Breast epithelium (tissue), 4 donors: ENCODE data around the gene DCX. TPM values are rescaled to one million over a fixed set of nuclear protein-coding genes. Genes with fewer than 3 reads are reported as not detected.

Source experiments
- DNase-seq, 2 donors: peaks; one replicate each; pipeline ENCODE4 v3.0.0-alpha.2; 2019; ENCODE audit warnings: low spot score in 2 of 2
- H3K27ac ChIP-seq, 2 donors: fragments of 200-600 bp; sonication (generic) in 1 of 2; one replicate each; pipeline ENCODE4 v1.5.1; 2016 to 2019; ENCODE audit warnings: mild to moderate bottlenecking in 1 of 2
- H3K27me3 ChIP-seq, 2 donors: fragments of 200-600 bp; sonication (generic) in 1 of 2; one replicate each; pipeline versions ENCODE4 v1.5.1 to v1.6.0; 2017 to 2019; ENCODE audit warnings: control low read depth in 1 of 2, mild to moderate bottlenecking in 1 of 2
- H3K36me3 ChIP-seq: fragments of 200-600 bp; one replicate; pipeline ENCODE4 v1.5.1; 2019
- H3K4me1 ChIP-seq, 2 donors: fragments of 200-600 bp; sonication (generic); one replicate each; pipeline ENCODE4 v1.5.1; 2016 to 2019; ENCODE audit warnings: control low read depth in 1 of 2
- H3K4me3 ChIP-seq, 3 donors: fragments of 200-600 bp; sonication (generic); 1 replicate in 2 of 3; 2 replicates in 1 of 3; pipeline ENCODE4 v1.5.1; 2016 to 2019; ENCODE audit warnings: mild to moderate bottlenecking in 3 of 3, moderate library complexity in 2 of 3
- H3K9me3 ChIP-seq, 2 donors: fragments of 200-600 bp; sonication (generic) in 1 of 2; one replicate each; pipeline ENCODE4 v1.5.1; 2016 to 2019; ENCODE audit warnings: control low read depth in 1 of 2
- CTCF ChIP-seq, 3 donors: fragments of 450-650 bp; IDR thresholded peaks; one replicate each; pipeline ENCODE4 v1.5.1; 2016 to 2017; ENCODE audit warnings: antibody characterized with exemption in 3 of 3, mild to moderate bottlenecking in 3 of 3, moderate library complexity in 3 of 3
- POLR2A ChIP-seq: fragments of 450-650 bp; IDR thresholded peaks from one replicate; pipeline ENCODE4 v1.6.1; 2016; ENCODE audit warnings: antibody characterized with exemption, mild to moderate bottlenecking, moderate library complexity
- POLR2AphosphoS5 ChIP-seq, 3 donors: sonication (generic); formaldehyde crosslinking; IDR thresholded peaks; one replicate each; pipeline ENCODE4 v1.6.1; 2017; ENCODE audit warnings: antibody characterized with exemption in 3 of 3
- intact Hi-C: fragments of 100-400 bp; cut with DNase I; formaldehyde crosslinking; loops from one replicate; pipeline ENCODE4 v1.15.1; 2023; ENCODE audit warnings: low total_unique reads
- total RNA-seq, 3 donors: library from RNA; depleted of rRNA; stranded (reverse); fragments of >200 nt; gene quantifications; one replicate each; pipeline ENCODE4 v1.1.0, GENCODE V29; 2016

Gene DCX
- total RNA-seq, 3 donors from 2014 or later: 0.33 to 0.44 TPM; not detected in 1

GRCh38 chrX:111394569-111394968 lies 17.4 kb downstream of the DCX start:
- intact Hi-C loops: no loop called here
- TF ChIP-seq POLR2AphosphoS5 (IDR thresholded peaks at IDR 0.05): no peak
- no peak for TF ChIP-seq POLR2A
- no peak for TF ChIP-seq CTCF (IDR thresholded peaks at IDR 0.05)
- no peaks in the 10 kb centered on the region for H3K36me3 ChIP-seq

GRCh38 chrX:111387470-111388070 lies 24.4 kb downstream of the DCX start:
- no peaks in the 10 kb centered on the region for H3K4me1 ChIP-seq
- TF ChIP-seq POLR2A (no peak), CTCF (IDR thresholded peaks at IDR 0.05) (no peak), POLR2AphosphoS5 (IDR thresholded peaks at IDR 0.05) (no peak)
- DNase-seq: no peak
- intact Hi-C loops: no loop called here
- no peak overlapping the region for H3K27ac ChIP-seq
- H3K36me3 ChIP-seq: no peaks in the 10 kb centered on the region
- H3K4me3 ChIP-seq: no peak overlapping the region
- no peaks in the 10 kb centered on the region for H3K9me3 ChIP-seq
- peaks cover 0 to 48% of the 10 kb centered on the region in 2 donors for H3K27me3 ChIP-seq

More at GRCh38 chrX:111394569-111394968, 17.4 kb downstream of the DCX start:
- H3K4me1 ChIP-seq: no peaks in the 10 kb centered on the region
- H3K9me3 ChIP-seq: no peaks in the 10 kb centered on the region
- peaks cover 0 to 24% of the 10 kb centered on the region in 2 donors for H3K27me3 ChIP-seq
- no peak overlapping the region for H3K27ac ChIP-seq
- no peak overlapping the region for H3K4me3 ChIP-seq
- no peak for DNase-seq

GRCh38 chrX:111386615-111387233 lies 25.3 kb downstream of the DCX start:
- H3K4me1 ChIP-seq: no peaks in the 10 kb centered on the region
- H3K27me3 ChIP-seq: peaks cover 0 to 48% of the 10 kb centered on the region in 2 donors
- no peak overlapping the region for H3K4me3 ChIP-seq
- TF ChIP-seq POLR2A: no peak
- TF ChIP-seq POLR2AphosphoS5 (IDR thresholded peaks at IDR 0.05): no peak
- TF ChIP-seq CTCF (IDR thresholded peaks at IDR 0.05): no peak
- H3K27ac ChIP-seq: no peak overlapping the region
- no peaks in the 10 kb centered on the region for H3K9me3 ChIP-seq
- H3K36me3 ChIP-seq: no peaks in the 10 kb centered on the region
- intact Hi-C loops: no loop called here
- DNase-seq: no peak

DNA sequence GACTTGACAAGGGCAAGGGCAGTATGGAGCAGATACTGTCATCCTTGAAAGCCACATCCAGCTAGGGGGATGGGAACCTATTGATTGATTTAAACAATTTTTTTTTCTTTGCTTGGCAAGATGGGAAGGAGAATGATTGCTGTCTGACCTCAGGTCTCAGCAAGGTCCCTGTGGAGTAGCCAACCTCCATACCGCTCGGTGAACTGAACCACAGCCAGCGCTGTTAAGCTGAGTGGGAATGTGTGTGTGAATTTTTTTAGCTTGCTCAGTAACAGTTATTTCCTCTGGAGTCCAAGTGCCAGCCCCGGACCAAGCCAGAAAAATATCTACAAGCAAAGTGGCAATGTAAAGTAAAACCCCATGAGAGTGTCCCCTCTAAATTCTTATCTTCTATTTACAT lies 25.9 kb downstream of the DCX start:
- TF ChIP-seq CTCF (IDR thresholded peaks at IDR 0.05) (no peak), POLR2AphosphoS5 (IDR thresholded peaks at IDR 0.05) (no peak), POLR2A (no peak)
- intact Hi-C loops: no loop called here

GRCh38 chrX:111382277-111382676 lies 29.7 kb downstream of the DCX start:
- Histone ChIP-seq H3K9me3 (no peaks in the 10 kb centered on the region), H3K27me3 (peaks cover 0 to 54% of the 10 kb centered on the region in 2 donors), H3K27ac (no peak overlapping the region), H3K36me3 (no peaks in the 10 kb centered on the region), H3K4me1 (no peaks in the 10 kb centered on the region), H3K4me3 (no peak overlapping the region)
- intact Hi-C loops: no loop called here
- no peak for DNase-seq
- TF ChIP-seq POLR2A (no peak), POLR2AphosphoS5 (IDR thresholded peaks at IDR 0.05) (no peak), CTCF (IDR thresholded peaks at IDR 0.05) (no peak)

More for the DNA sequence above, 25.9 kb downstream of the DCX start:
- H3K36me3 ChIP-seq: no peaks in the 10 kb centered on the region
- H3K27ac ChIP-seq: no peak overlapping the region
- H3K9me3 ChIP-seq: no peaks in the 10 kb centered on the region
- H3K4me1 ChIP-seq: no peaks in the 10 kb centered on the region
- no peak for DNase-seq
- H3K4me3 ChIP-seq: no peak overlapping the region
- H3K27me3 ChIP-seq: peaks cover 0 to 51% of the 10 kb centered on the region in 2 donors
